ENCODE data around the gene LCN6.

DNA sequence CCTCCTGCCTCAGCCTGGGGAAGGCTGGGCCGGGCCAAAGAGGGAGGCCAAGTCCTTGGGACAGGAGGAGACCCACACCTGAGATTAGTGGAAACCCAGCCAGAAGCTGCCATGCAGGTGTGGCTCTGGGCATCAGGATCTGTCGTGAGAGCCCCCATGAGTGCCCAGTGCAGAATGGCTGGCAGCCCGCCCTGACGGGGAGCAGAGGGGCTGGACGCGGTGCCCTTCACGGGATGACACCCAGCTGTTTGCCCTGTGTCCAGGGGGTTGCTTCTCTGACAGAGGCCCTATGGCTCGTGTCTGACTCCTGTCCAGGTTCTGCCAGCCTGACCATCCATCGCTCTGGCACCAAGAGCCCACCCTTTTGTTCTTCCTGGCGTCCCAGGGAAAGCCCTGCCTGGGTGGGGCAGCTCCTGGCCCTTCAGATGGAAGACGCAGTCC, 27.4 kb downstream of the LCN6 start:
- TF ChIP-seq POLR2A (IDR thresholded peaks at IDR 0.05), result no peak
- TF ChIP-seq CTCF (IDR thresholded peaks at IDR 0.05), result no peak
